GM21515 (cell line): ENCODE measurements around the gene TBC1D5.
"Not testable (repeated sequence)": the region's sequence is repeated elsewhere in the genome, so short reads cannot be mapped to it uniquely, and the experiment has no call there.

ENCODE experiments used
- ATAC-seq: cut with Tn5 transposase; IDR thresholded peaks from one replicate; pipeline ENCODE4 v1.9.1; 2021; ENCODE audit not compliant: unreplicated experiment

TBC1D5 gene

GRCh38 chr3:17649748-17650147 is 92.7 kb downstream of the TBC1D5 start:
- ATAC-seq: not testable (repeated sequence)

- ATAC-seq: not testable (repeated sequence)
These were observed 93.6 kb downstream of the TBC1D5 start for GRCh38 chr3:17648630-17649355.

- no peak for ATAC-seq
These were observed 97.2 kb downstream of the TBC1D5 start for GRCh38 chr3:17645074-17645698.

GRCh38 chr3:17643691-17644090 is 98.7 kb downstream of the TBC1D5 start:
- ATAC-seq: no peak

GRCh38 chr3:17642474-17642873 is 100.0 kb downstream of the TBC1D5 start:
- no peak for ATAC-seq

- no peak for ATAC-seq
These were observed 102.0 kb downstream of the TBC1D5 start for GRCh38 chr3:17640466-17640865.

- no peak for ATAC-seq
These were observed 102.7 kb downstream of the TBC1D5 start for GRCh38 chr3:17639765-17640164.

GRCh38 chr3:17639257-17639656 is 103.2 kb downstream of the TBC1D5 start:
- no peak for ATAC-seq

GRCh38 chr3:17638356-17638755 is 104.1 kb downstream of the TBC1D5 start:
- ATAC-seq: no peak

GRCh38 chr3:17635675-17636074 is 106.8 kb downstream of the TBC1D5 start:
- not testable (repeated sequence) for ATAC-seq

- ATAC-seq: no peak
These were observed 107.5 kb downstream of the TBC1D5 start for GRCh38 chr3:17634964-17635363.

- ATAC-seq: no peak
These were observed 108.2 kb downstream of the TBC1D5 start for GRCh38 chr3:17634201-17634600.

- no peak for ATAC-seq
These were observed 109.9 kb downstream of the TBC1D5 start for GRCh38 chr3:17632401-17633100.

GRCh38 chr3:17631609-17632008 is 110.8 kb downstream of the TBC1D5 start:
- no peak for ATAC-seq

GRCh38 chr3:17629400-17629799 is 113.0 kb downstream of the TBC1D5 start:
- ATAC-seq: no peak

GRCh38 chr3:17626395-17626794 is 116.0 kb downstream of the TBC1D5 start:
- ATAC-seq: no peak

- no peak for ATAC-seq
These were observed 117.3 kb downstream of the TBC1D5 start for GRCh38 chr3:17625133-17625532.

- no peak for ATAC-seq
These were observed 119.0 kb downstream of the TBC1D5 start for GRCh38 chr3:17623464-17623863.

- ATAC-seq: no peak
These were observed 122.5 kb downstream of the TBC1D5 start for GRCh38 chr3:17619968-17620367.

GRCh38 chr3:17613017-17613416 is 129.4 kb downstream of the TBC1D5 start:
- not testable (repeated sequence) for ATAC-seq

GRCh38 chr3:17607905-17608304 is 134.5 kb downstream of the TBC1D5 start:
- ATAC-seq: no peak

GRCh38 chr3:17605934-17606333 is 136.5 kb downstream of the TBC1D5 start:
- ATAC-seq: no peak
